ENCODE data around the gene PDE4B. TPM values are rescaled to one million over a fixed set of nuclear protein-coding genes. Genes with fewer than 3 reads are reported as not detected.

PDE4B gene
- total and polyA plus RNA-seq, 9 of the 15 experiments (the other 6 are each of a cell fraction or from before 2014, with no cell fraction given): 0.09 TPM; not detected in 8

DNA sequence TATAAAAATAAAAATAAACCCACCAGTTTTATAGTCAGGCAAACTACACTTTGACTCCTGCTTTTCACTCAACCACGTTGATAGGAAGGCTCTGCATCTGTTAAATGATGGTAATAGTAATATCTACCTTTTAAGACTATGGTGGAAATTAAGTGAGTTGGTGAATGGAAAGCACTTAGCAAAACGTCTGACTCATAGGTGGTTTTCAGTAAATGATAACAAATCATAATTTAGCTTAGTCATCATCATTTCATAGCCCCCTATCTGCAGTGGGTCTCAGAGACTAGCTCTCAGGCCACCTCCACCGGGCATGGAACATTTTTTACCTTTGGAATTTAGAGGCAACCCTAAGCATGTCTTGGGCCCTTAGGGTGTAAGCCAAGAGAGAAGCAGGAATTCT, 160.0 kb downstream of the PDE4B start (continued):
- TF ChIP-seq GATAD2B (IDR thresholded peaks at IDR 0.05; ENCODE audit: borderline replicate concordance) (0 out of 2 replicates have a peak, but pooled peaks have one; percentile 44), XRCC5 (IDR thresholded peaks at IDR 0.05; ENCODE audit: low read depth, low read length) (no peak), NFE2L1 (tag; IDR thresholded peaks at IDR 0.05; ENCODE audit: borderline replicate concordance, low read depth) (peak; percentile 13; the same call in 1 of the 2 replicates), SMARCC2 (IDR thresholded peaks at IDR 0.05; ENCODE audit: low read depth) (no peak), TRIM24 (IDR thresholded peaks at IDR 0.05) (no peak), SMARCE1 (IDR thresholded peaks at IDR 0.05) (peak; percentile 36; the same call in 1 of the 2 replicates), THRAP3 (IDR thresholded peaks at IDR 0.05; ENCODE audit: borderline replicate concordance) (no peak), CAMTA2 (CRISPR knock-in tag; conservative IDR thresholded peaks at IDR 0.05) (no peak), MTF1 (CRISPR knock-in tag; IDR thresholded peaks at IDR 0.05; ENCODE audit: borderline replicate concordance) (no peak), MAFG (tag; conservative IDR thresholded peaks at IDR 0.05) (peak; percentile 92), ZNF316 (IDR thresholded peaks at IDR 0.05) (peak; percentile 91), TEAD4 (IDR thresholded peaks at IDR 0.05; ENCODE audit: low read length) (no peak), TEAD4 (CRISPR knock-in tag; IDR thresholded peaks at IDR 0.05; ENCODE audit: borderline replicate concordance) (no peak), ZBTB7A (IDR thresholded peaks at IDR 0.05; ENCODE audit: borderline replicate concordance, control insufficient read depth, low read depth, low read length) (peak; percentile 42; the same call in 1 of the 2 replicates), MAFK (IDR thresholded peaks at IDR 0.05; ENCODE audit: low read length) (peak; percentile 77)
- TF ChIP-seq, protein P1, sequence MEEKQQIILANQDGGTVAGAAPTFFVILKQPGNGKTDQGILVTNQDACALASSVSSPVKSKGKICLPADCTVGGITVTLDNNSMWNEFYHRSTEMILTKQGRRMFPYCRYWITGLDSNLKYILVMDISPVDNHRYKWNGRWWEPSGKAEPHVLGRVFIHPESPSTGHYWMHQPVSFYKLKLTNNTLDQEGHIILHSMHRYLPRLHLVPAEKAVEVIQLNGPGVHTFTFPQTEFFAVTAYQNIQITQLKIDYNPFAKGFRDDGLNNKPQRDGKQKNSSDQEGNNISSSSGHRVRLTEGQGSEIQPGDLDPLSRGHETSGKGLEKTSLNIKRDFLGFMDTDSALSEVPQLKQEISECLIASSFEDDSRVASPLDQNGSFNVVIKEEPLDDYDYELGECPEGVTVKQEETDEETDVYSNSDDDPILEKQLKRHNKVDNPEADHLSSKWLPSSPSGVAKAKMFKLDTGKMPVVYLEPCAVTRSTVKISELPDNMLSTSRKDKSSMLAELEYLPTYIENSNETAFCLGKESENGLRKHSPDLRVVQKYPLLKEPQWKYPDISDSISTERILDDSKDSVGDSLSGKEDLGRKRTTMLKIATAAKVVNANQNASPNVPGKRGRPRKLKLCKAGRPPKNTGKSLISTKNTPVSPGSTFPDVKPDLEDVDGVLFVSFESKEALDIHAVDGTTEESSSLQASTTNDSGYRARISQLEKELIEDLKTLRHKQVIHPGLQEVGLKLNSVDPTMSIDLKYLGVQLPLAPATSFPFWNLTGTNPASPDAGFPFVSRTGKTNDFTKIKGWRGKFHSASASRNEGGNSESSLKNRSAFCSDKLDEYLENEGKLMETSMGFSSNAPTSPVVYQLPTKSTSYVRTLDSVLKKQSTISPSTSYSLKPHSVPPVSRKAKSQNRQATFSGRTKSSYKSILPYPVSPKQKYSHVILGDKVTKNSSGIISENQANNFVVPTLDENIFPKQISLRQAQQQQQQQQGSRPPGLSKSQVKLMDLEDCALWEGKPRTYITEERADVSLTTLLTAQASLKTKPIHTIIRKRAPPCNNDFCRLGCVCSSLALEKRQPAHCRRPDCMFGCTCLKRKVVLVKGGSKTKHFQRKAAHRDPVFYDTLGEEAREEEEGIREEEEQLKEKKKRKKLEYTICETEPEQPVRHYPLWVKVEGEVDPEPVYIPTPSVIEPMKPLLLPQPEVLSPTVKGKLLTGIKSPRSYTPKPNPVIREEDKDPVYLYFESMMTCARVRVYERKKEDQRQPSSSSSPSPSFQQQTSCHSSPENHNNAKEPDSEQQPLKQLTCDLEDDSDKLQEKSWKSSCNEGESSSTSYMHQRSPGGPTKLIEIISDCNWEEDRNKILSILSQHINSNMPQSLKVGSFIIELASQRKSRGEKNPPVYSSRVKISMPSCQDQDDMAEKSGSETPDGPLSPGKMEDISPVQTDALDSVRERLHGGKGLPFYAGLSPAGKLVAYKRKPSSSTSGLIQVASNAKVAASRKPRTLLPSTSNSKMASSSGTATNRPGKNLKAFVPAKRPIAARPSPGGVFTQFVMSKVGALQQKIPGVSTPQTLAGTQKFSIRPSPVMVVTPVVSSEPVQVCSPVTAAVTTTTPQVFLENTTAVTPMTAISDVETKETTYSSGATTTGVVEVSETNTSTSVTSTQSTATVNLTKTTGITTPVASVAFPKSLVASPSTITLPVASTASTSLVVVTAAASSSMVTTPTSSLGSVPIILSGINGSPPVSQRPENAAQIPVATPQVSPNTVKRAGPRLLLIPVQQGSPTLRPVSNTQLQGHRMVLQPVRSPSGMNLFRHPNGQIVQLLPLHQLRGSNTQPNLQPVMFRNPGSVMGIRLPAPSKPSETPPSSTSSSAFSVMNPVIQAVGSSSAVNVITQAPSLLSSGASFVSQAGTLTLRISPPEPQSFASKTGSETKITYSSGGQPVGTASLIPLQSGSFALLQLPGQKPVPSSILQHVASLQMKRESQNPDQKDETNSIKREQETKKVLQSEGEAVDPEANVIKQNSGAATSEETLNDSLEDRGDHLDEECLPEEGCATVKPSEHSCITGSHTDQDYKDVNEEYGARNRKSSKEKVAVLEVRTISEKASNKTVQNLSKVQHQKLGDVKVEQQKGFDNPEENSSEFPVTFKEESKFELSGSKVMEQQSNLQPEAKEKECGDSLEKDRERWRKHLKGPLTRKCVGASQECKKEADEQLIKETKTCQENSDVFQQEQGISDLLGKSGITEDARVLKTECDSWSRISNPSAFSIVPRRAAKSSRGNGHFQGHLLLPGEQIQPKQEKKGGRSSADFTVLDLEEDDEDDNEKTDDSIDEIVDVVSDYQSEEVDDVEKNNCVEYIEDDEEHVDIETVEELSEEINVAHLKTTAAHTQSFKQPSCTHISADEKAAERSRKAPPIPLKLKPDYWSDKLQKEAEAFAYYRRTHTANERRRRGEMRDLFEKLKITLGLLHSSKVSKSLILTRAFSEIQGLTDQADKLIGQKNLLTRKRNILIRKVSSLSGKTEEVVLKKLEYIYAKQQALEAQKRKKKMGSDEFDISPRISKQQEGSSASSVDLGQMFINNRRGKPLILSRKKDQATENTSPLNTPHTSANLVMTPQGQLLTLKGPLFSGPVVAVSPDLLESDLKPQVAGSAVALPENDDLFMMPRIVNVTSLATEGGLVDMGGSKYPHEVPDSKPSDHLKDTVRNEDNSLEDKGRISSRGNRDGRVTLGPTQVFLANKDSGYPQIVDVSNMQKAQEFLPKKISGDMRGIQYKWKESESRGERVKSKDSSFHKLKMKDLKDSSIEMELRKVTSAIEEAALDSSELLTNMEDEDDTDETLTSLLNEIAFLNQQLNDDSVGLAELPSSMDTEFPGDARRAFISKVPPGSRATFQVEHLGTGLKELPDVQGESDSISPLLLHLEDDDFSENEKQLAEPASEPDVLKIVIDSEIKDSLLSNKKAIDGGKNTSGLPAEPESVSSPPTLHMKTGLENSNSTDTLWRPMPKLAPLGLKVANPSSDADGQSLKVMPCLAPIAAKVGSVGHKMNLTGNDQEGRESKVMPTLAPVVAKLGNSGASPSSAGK (IDR thresholded peaks at IDR 0.05): no peak
- TF ChIP-seq, protein P2, sequence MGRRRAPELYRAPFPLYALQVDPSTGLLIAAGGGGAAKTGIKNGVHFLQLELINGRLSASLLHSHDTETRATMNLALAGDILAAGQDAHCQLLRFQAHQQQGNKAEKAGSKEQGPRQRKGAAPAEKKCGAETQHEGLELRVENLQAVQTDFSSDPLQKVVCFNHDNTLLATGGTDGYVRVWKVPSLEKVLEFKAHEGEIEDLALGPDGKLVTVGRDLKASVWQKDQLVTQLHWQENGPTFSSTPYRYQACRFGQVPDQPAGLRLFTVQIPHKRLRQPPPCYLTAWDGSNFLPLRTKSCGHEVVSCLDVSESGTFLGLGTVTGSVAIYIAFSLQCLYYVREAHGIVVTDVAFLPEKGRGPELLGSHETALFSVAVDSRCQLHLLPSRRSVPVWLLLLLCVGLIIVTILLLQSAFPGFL (CRISPR knock-in tag; IDR thresholded peaks at IDR 0.05): no peak
